D721Med (cell line): Measurements from ENCODE around the gene DNAJC3.

Source experiments
- DNase-seq: peaks from one replicate; pipeline ENCODE4 v3.0.0; 2011; ENCODE audit warnings: low spot score; ENCODE audit not compliant: insufficient read length
- FAIRE-seq: peaks from 2 replicates; lab custom pipeline; 2011; peaks lifted over from hg19 to GRCh38; lab: Jason Lieb, UNC
- TF ChIP-seq, protein P1 (sequence below): IDR thresholded peaks from 2 replicates; pipeline ENCODE4 v1.5.1; 2012; ENCODE audit warnings: mild to moderate bottlenecking, control low read depth; ENCODE audit not compliant: insufficient read depth; ENCODE audit errors: missing control alignments

Gene DNAJC3

DNA sequence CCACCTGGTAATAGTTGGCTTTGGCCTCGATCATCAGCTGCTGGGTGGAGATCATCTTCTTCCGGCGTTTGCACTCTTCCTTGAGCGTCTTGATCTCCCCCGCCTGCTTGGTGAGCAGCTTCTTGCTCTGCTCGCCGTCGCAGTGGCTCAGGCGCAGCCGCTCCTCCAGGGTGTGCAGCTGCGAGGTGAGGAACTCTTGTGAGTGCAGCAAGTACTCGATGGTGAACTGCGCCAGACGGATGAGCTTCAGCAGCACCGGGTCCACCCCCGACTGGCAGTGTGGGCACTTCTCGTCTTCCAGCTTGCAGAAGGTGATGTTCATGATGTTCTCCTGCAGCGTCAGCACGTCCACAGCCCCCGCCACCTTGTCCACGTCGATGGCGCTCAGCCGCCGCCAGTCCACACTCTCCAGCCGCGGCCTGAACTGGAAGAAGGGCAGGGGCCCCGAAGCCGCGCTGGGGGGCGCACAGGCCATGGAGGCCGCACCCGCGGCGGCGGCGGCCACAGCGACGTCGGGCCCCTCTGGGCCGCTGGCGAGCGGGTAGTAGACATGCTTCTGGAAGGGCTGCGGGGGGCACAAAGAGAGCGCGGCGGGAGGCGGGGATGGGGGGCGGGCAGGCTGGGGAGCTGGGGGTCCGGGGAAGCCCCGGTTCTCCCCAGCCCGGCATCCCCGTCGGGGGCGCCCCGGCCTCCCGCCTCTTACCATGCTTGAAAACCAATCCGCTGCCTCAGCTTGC lies 35.5 kb upstream of the DNAJC3 start:
- FAIRE-seq, result no peak
- TF ChIP-seq, protein P1, sequence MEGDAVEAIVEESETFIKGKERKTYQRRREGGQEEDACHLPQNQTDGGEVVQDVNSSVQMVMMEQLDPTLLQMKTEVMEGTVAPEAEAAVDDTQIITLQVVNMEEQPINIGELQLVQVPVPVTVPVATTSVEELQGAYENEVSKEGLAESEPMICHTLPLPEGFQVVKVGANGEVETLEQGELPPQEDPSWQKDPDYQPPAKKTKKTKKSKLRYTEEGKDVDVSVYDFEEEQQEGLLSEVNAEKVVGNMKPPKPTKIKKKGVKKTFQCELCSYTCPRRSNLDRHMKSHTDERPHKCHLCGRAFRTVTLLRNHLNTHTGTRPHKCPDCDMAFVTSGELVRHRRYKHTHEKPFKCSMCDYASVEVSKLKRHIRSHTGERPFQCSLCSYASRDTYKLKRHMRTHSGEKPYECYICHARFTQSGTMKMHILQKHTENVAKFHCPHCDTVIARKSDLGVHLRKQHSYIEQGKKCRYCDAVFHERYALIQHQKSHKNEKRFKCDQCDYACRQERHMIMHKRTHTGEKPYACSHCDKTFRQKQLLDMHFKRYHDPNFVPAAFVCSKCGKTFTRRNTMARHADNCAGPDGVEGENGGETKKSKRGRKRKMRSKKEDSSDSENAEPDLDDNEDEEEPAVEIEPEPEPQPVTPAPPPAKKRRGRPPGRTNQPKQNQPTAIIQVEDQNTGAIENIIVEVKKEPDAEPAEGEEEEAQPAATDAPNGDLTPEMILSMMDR, result no peak
- DNase-seq, result no peak

DNA sequence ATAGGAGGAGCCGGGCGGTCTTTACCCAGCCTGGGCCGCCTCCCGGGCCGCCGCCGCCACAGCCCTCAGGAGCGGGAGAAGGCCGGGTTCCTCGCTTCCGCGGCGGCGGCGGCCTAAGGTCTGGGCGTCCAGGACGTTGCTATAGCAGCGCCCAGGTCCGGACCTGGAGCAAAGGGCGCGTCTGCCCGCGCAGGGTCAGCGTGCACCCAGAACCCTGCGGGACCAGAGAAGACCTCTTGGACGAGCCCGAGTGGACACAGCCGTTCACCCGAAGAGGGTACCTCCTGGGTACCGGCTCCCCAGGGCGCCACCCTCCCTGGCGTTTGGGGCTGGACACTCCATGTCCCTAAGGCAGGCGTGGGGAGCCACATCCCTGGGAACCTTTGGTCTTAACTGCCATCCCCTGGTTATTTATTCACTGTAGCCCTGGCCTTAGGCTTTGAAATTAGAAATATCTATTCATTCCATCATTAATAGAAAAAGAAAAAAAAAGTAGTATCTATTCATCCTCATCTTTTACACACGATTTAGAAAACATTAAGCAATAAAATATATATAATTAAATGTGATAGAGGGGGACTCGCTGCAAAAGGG lies 34.8 kb upstream of the DNAJC3 start:
- DNase-seq, result no peak
- FAIRE-seq, result no peak
- TF ChIP-seq, protein P1, result no peak

DNA sequence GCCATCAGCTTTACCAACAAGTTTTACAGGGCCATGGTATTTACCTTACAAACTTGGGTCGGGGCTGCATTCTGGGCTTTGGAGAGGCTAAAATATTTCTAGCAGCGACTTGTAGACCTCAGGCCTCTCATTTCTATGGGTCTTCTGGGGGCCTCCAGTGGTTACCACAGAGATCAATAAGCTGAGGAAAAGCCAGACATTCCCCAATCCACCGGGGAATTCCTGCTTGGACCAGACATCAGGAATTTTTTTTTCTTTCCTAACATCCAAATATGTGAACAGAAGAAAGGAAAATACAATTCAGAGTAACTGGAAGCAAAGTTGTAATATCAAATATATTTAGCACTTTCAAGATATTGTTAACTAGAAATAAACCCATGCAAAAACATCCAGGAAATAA lies 33.9 kb upstream of the DNAJC3 start:
- FAIRE-seq (peak; percentile 6), DNase-seq (no peak)
- TF ChIP-seq, protein P1, result no peak

DNA sequence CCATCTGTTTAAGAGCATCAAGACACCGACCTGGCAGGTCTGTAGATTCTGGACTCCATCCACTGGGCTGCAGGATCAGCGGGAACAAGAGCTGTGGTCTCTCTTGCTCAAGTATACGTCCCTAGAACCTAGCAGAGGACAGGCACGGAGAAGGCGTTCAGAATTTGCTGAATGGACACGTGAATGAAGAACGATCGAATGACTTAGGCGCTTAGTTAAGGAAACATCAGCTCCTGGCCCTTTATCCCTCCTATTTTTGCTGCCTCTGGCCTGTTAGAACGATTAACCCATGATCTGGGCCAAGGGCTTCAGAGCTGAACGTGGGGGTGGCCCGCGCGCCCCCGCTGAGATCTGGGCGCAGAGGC lies 33.4 kb upstream of the DNAJC3 start:
- TF ChIP-seq, protein P1, result no peak
- DNase-seq, result no peak
- no peak for FAIRE-seq

DNA sequence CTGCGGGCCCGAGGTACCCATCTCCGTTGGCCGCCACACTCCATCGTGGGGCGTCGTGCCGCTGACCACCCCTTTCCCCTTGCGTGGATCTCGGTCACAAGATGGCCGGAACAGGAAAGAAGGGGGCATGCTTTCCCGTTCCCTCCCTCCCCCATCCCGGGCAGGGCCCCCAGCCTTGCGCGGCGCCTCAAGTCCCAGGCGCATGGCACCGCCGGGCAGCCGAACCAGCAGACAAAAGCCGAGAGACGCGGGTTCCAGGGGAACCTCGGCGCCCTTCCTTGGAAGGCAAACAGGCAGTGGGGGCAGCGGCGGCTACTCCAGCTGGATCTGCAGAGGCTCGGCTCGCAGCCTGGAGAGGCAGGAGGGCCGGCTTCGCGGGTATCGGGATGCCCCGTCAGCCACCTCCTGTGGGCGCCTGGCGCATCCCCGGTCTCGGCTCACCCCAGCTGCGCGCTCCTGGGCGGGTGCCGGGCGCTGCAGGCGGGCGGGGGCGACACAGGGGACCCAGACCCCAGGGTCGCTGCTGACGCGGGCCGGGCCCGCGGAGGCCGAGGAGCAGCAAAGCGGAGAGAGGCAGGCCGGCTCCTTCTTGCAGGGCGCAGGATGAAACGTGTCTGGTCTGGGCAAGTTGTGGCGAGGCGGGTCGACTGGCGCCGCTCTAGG lies 32.9 kb upstream of the DNAJC3 start:
- no peak for DNase-seq
- no peak for FAIRE-seq
- TF ChIP-seq, protein P1, result no peak

DNA sequence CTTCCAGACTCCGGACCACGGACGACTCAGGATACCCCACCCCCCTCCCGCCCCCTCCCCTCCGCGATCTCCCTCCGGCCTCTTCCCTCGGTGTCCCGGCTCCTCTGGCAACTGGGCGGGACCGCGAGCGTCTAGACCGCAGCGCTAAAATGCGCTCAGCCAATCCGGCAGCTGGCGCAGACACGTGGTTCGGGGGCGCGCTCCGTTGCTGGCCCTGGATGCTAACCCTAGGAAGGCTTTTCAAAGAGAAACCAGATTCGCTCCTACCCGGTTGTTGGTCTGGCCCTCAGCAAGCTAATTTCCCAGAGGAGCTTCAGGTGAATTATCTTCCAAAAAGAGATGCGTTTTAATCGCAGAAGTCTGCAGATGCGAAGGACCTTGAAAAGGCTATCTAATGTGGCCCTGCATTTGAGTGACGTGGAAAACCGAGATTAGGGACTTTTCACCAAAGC lies 32.3 kb upstream of the DNAJC3 start, which contains the start of gene DZIP1:
Gene DZIP1, minus strand, starts transcription at position 106 of the 452 bp plus-strand sequence. CDS start 2,677 bp downstream, outside the sequence.
- TF ChIP-seq, protein P1, result no peak
- DNase-seq (peak; percentile 32), FAIRE-seq (no peak)
